ENCODE results near the gene OR6N1. TPM values are rescaled to one million over a fixed set of nuclear protein-coding genes. Genes with fewer than 3 reads are reported as not detected.

Gene OR6N1
- total RNA-seq, 2 donors from 2014 or later, result not detected

GRCh38 chr1:158798531-158798930, 26.5 kb upstream of the OR6N1 start:
- DNase-seq (ENCODE audit: low spot score in 2 of 2), result no peak
- Mint-ChIP-seq H3K36me3 (no peaks in the 10 kb centered on the region), H3K27ac (no peak overlapping the region), H3K9me3 (no peaks in the 10 kb centered on the region)
- ATAC-seq, result no peak

- H3K9me3 Mint-ChIP-seq, result no peaks in the 10 kb centered on the region
- no peak overlapping the region for H3K27ac Mint-ChIP-seq
- H3K36me3 Mint-ChIP-seq, result no peaks in the 10 kb centered on the region
- ATAC-seq (no peak), DNase-seq (ENCODE audit: low spot score in 2 of 2) (no peak)
These were observed 22.3 kb upstream of the OR6N1 start for GRCh38 chr1:158794247-158794646.

GRCh38 chr1:158793604-158794003, 21.6 kb upstream of the OR6N1 start:
- DNase-seq (ENCODE audit: low spot score in 2 of 2) (peak in 1 of 2 donors; percentile 14), ATAC-seq (peak in 1 of 2 donors; percentile 53)
- Mint-ChIP-seq H3K9me3 (no peaks in the 10 kb centered on the region), H3K36me3 (no peaks in the 10 kb centered on the region), H3K27ac (no peak overlapping the region)

- H3K27ac Mint-ChIP-seq, result no peak within 1 kb of the TSS
- no peaks in the 10 kb centered on the region for H3K9me3 Mint-ChIP-seq
These were observed 9.1 kb upstream of the OR6N1 start, which contains the start of gene OR6N2 for GRCh38 chr1:158781104-158781503. OR6N2 (minus strand) TSS chr1:158781204; CDS start chr1:158777635, 3,569 bp downstream.

GRCh38 chr1:158754420-158754819, 17.6 kb downstream of the OR6N1 start, which contains the start of gene OR6K6:
OR6K6 (plus strand) TSS chr1:158754720; CDS start chr1:158754888, 168 bp downstream.
- H3K27ac Mint-ChIP-seq, result no peak within 1 kb of the TSS
- no peaks in the 10 kb centered on the region for H3K9me3 Mint-ChIP-seq
- DNase-seq (ENCODE audit: low spot score in 2 of 2) (no peak), ATAC-seq (no peak)
- no peaks in the 10 kb centered on the region for H3K36me3 Mint-ChIP-seq

More at GRCh38 chr1:158781104-158781503, 9.1 kb upstream of the OR6N1 start, which contains the start of gene OR6N2:
- no peaks in the 10 kb centered on the region for H3K36me3 Mint-ChIP-seq
- DNase-seq (ENCODE audit: low spot score in 2 of 2) (no peak), ATAC-seq (no peak)

GRCh38 chr1:158752155-158752712, 19.8 kb downstream of the OR6N1 start:
- Mint-ChIP-seq H3K36me3 (no peaks in the 10 kb centered on the region), H3K27ac (no peak overlapping the region), H3K9me3 (no peaks in the 10 kb centered on the region)
- DNase-seq (ENCODE audit: low spot score in 2 of 2) (no peak), ATAC-seq (no peak)

- H3K9me3 Mint-ChIP-seq, result no peaks in the 10 kb centered on the region
- ATAC-seq, result no peak
These were observed 36.1 kb downstream of the OR6N1 start for GRCh38 chr1:158735848-158736247.

GRCh38 chr1:158732524-158732923, 39.5 kb downstream of the OR6N1 start:
- no peak overlapping the region for H3K27ac Mint-ChIP-seq
- ATAC-seq, result no peak
- no peaks in the 10 kb centered on the region for H3K36me3 Mint-ChIP-seq

More at GRCh38 chr1:158735848-158736247, 36.1 kb downstream of the OR6N1 start:
- H3K27ac Mint-ChIP-seq, result no peak overlapping the region
- no peaks in the 10 kb centered on the region for H3K36me3 Mint-ChIP-seq
- DNase-seq (ENCODE audit: low spot score in 2 of 2), result no peak

GRCh38 chr1:158731707-158732106, 40.3 kb downstream of the OR6N1 start:
- Mint-ChIP-seq H3K9me3 (no peaks in the 10 kb centered on the region), H3K27ac (no peak overlapping the region), H3K36me3 (no peaks in the 10 kb centered on the region)
- ATAC-seq (no peak), DNase-seq (ENCODE audit: low spot score in 2 of 2) (no peak)

More at GRCh38 chr1:158732524-158732923, 39.5 kb downstream of the OR6N1 start:
- no peaks in the 10 kb centered on the region for H3K9me3 Mint-ChIP-seq
- no peak for DNase-seq (ENCODE audit: low spot score in 2 of 2)

GRCh38 chr1:158730453-158730852, 41.5 kb downstream of the OR6N1 start:
- no peaks in the 10 kb centered on the region for H3K36me3 Mint-ChIP-seq
- no peaks in the 10 kb centered on the region for H3K9me3 Mint-ChIP-seq
- H3K27ac Mint-ChIP-seq, result no peak overlapping the region
- DNase-seq (ENCODE audit: low spot score in 2 of 2) (no peak), ATAC-seq (no peak)

GRCh38 chr1:158728510-158729225, 43.3 kb downstream of the OR6N1 start:
- Mint-ChIP-seq H3K27ac (no peak overlapping the region), H3K36me3 (no peaks in the 10 kb centered on the region), H3K9me3 (no peaks in the 10 kb centered on the region)
- ATAC-seq (no peak), DNase-seq (ENCODE audit: low spot score in 2 of 2) (no peak)

GRCh38 chr1:158724442-158724841, 47.6 kb downstream of the OR6N1 start:
- Mint-ChIP-seq H3K27ac (no peak overlapping the region), H3K9me3 (no peaks in the 10 kb centered on the region), H3K36me3 (no peaks in the 10 kb centered on the region)
- DNase-seq (ENCODE audit: low spot score in 2 of 2) (no peak), ATAC-seq (no peak)

- DNase-seq (ENCODE audit: low spot score in 2 of 2) (no peak), ATAC-seq (no peak)
- Mint-ChIP-seq H3K36me3 (no peaks in the 10 kb centered on the region), H3K9me3 (no peaks in the 10 kb centered on the region), H3K27ac (no peak within 1 kb of the TSS)
These were observed 51.4 kb downstream of the OR6N1 start, which contains the start of gene OR6K3 for GRCh38 chr1:158720620-158721019. OR6K3 (minus strand) TSS chr1:158720720; CDS start chr1:158718115, 2,605 bp downstream.

GRCh38 chr1:158719664-158720063, 52.3 kb downstream of the OR6N1 start:
- no peaks in the 10 kb centered on the region for H3K36me3 Mint-ChIP-seq

GRCh38 chr1:158717344-158717743, 54.7 kb downstream of the OR6N1 start:
- H3K36me3 Mint-ChIP-seq, result no peaks in the 10 kb centered on the region
- no peak overlapping the region for H3K27ac Mint-ChIP-seq
- ATAC-seq (no peak), DNase-seq (ENCODE audit: low spot score in 2 of 2) (no peak)
- no peaks in the 10 kb centered on the region for H3K9me3 Mint-ChIP-seq

More at GRCh38 chr1:158719664-158720063, 52.3 kb downstream of the OR6N1 start:
- Mint-ChIP-seq H3K27ac (no peak overlapping the region), H3K9me3 (no peaks in the 10 kb centered on the region)
- DNase-seq (ENCODE audit: low spot score in 2 of 2) (no peak), ATAC-seq (no peak)

- peak in 1 of 2 donors; percentile 94 for ATAC-seq
These were observed 55.7 kb downstream of the OR6N1 start for GRCh38 chr1:158716335-158716734.

GRCh38 chr1:158714754-158715153, 57.2 kb downstream of the OR6N1 start:
- ATAC-seq (no peak), DNase-seq (ENCODE audit: low spot score in 2 of 2) (no peak)
- Mint-ChIP-seq H3K27ac (no peak overlapping the region), H3K9me3 (no peaks in the 10 kb centered on the region), H3K36me3 (no peaks in the 10 kb centered on the region)

More at GRCh38 chr1:158716335-158716734, 55.7 kb downstream of the OR6N1 start:
- Mint-ChIP-seq H3K9me3 (no peaks in the 10 kb centered on the region), H3K27ac (peak overlapping the region in 1 of 2 donors; percentile 69), H3K36me3 (no peaks in the 10 kb centered on the region)
- no peak for DNase-seq (ENCODE audit: low spot score in 2 of 2)
